ENCODE measurements around the gene TTC23. TPM values are rescaled to one million over a fixed set of nuclear protein-coding genes. Genes with fewer than 3 reads are reported as not detected.

The TTC23 gene
- polyA plus RNA-seq, 1 donor from 2014 or later = 0.99 TPM

DNA sequence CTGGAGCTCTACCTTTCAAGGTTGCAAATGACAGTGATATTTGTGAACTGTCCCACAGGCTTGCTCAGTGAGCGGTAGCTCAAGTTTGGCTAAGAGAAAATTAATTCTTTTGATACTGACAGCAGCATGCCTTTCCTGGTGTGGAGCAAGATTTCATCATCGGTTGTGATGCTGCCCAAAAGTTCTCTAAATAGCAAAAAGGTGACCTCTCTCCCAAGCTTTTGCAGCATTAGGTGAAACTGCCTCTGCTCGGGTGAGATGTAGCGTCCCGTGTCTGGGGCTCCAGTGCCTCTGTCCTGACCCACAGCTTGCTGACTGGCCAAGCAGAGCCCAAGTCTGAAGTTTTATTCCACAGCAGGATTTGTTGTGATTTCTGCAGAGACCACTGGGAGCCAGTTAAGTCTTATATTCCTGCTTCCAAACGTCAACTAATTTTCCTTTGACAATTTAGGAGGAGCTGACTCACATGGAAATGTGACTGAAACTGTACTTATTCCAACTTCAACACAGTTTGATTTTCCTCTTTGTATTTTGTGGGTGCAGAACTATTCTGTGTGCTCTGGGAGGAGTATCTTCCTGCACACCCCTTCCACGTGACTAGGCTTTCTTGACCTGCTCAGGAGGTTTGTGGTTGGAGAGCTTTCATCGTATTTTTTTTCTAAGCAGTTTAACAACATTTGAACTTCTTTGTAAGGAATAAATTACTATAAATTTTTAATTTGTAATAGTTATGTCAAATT is 138.6 kb downstream of the TTC23 start:
- Mint-ChIP-seq H3K27me3 (peaks cover 25% of the 10 kb centered on the region), H3K27ac (no peak overlapping the region), H3K36me3 (no peaks in the 10 kb centered on the region), H3K9me3 (peaks cover 0 to 2% (median 0%) of the 10 kb centered on the region in 3 donors), H3K4me3 (no peak overlapping the region), H3K4me1 (peaks cover 2 to 7% (median 3%) of the 10 kb centered on the region in 3 donors)

DNA sequence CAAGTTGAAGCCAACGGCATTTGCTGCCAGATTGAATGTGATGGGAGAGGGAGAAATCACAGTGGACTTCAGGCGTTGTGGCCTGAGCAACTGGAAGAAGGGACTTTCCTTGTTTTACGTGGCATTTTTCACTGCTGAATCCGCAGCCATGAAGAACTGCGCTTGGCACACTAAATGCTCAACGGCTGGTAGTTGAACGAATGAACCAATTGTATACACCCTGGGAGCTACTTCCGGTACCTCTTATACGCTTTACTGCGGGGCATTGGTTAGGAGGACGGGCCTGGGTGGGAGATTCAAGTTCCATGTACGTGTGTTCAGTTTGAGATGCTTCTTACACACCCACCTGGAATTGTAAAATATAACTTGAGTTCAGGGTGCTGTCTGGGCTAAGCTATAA is 139.3 kb downstream of the TTC23 start:
- peaks cover 2 to 7% (median 3%) of the 10 kb centered on the region in 3 donors for H3K4me1 Mint-ChIP-seq
- no peaks in the 10 kb centered on the region for H3K36me3 Mint-ChIP-seq
- peak overlapping the region in 1 of 3 donors; percentile 76 for H3K27ac Mint-ChIP-seq
- H3K4me3 Mint-ChIP-seq = no peak overlapping the region
- peaks cover 0 to 2% (median 0%) of the 10 kb centered on the region in 3 donors for H3K9me3 Mint-ChIP-seq
- H3K27me3 Mint-ChIP-seq = peaks cover 25% of the 10 kb centered on the region

DNA sequence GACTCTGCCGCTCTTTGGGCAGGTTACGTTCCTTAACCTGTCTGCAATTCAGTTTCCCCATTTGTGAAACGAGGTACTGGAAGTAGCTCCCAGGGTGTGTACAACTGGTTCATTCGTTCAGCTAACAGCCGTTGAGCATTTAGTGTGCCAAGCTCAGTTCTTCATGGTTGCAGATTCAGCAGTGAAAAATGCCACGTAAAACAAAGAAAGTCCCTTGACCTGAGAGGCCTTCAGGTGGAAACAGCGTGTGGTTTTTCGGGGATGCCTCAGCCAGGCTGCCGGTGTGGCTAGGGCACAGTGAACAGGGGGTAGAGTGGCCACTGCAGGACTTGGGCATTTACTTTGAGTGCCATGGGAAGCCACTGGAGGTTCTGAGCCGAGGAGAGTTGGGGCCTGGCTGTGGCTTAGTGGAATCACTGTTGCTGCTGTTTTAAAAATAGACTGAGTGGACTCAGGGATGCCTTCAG is 139.8 kb downstream of the TTC23 start:
- peaks cover 25% of the 10 kb centered on the region for H3K27me3 Mint-ChIP-seq

DNA sequence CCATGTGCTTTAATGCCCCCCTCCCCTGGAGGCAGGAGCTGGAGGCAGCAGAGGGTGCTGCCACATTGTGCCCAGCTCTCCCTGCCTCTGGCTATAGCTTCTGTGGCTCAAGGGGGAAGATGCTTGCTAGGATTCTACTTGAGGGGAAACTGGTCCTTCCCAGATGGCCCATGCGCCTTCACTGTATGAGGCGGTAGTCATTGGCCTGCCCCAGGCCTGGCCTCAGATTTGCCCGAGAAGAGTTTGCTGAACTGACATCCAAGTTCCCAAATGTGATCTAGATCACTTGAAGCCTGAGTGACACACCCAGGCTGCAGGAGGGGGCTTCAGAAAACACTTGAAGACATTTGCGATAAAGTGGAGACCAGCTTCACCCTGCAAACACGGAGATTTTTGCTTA is 140.4 kb downstream of the TTC23 start:
- peaks cover 23% of the 10 kb centered on the region for H3K27me3 Mint-ChIP-seq
- peak overlapping the region in 1 of 4 donors; percentile 29 for H3K4me3 Mint-ChIP-seq
- H3K9me3 Mint-ChIP-seq = peaks cover 0 to 2% (median 0%) of the 10 kb centered on the region in 3 donors
- H3K36me3 Mint-ChIP-seq = no peaks in the 10 kb centered on the region
- no peak overlapping the region for H3K27ac Mint-ChIP-seq
- H3K4me1 Mint-ChIP-seq = peaks cover 2 to 7% (median 3%) of the 10 kb centered on the region in 3 donors

More for the DNA sequence above, 139.8 kb downstream of the TTC23 start:
- no peaks in the 10 kb centered on the region for H3K36me3 Mint-ChIP-seq
- H3K27ac Mint-ChIP-seq = peak overlapping the region in 1 of 3 donors; percentile 76
- H3K4me1 Mint-ChIP-seq = peaks cover 2 to 7% (median 3%) of the 10 kb centered on the region in 3 donors
- peak overlapping the region in 1 of 4 donors; percentile 29 for H3K4me3 Mint-ChIP-seq
- peaks cover 0 to 2% (median 0%) of the 10 kb centered on the region in 3 donors for H3K9me3 Mint-ChIP-seq

DNA sequence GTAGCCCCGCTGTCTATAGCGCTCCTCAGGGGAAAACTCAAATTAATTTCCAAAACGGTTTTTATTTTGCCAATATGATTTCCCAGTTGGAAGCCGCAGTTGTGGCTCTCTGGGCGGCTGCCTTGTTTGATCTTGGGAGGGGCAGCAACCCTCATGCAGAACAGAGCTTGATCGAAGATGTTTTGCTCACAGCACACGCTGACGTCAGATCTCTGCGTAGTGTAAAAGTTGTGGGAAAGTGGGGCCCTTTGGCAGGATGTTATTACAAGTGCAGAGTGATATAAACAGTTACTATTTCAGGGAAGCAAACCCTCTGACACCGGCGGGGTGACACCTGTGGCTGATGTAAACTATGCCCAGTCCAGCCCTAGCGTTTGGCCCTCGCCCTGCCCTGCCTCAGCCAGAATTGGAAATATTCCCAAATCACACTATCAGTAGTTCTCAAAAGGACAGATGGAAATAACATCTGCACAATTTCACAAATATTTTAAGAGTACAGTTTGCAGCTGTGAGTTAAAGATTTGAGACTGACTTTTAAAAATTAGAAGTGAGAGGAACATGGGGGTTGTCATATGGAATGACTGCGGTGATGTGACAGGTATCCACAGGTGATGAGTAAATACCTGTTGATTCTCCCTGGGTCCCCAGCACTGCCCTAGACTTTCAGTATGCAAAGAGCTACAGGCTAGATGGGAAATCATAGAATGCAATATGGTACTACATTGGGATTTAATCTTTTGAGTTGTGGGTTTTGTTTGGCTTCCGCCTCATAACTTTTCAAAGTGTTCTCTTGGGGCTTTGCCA is 142.8 kb downstream of the TTC23 start:
- Mint-ChIP-seq H3K36me3 (no peaks in the 10 kb centered on the region), H3K4me1 (peaks cover 2 to 12% (median 3%) of the 10 kb centered on the region in 3 donors), H3K9me3 (peaks cover 0 to 2% (median 0%) of the 10 kb centered on the region in 3 donors), H3K4me3 (peak overlapping the region in 3 of 4 donors; percentile 19 to 68 (median 51)), H3K27me3 (peaks cover 33% of the 10 kb centered on the region), H3K27ac (no peak overlapping the region)

DNA sequence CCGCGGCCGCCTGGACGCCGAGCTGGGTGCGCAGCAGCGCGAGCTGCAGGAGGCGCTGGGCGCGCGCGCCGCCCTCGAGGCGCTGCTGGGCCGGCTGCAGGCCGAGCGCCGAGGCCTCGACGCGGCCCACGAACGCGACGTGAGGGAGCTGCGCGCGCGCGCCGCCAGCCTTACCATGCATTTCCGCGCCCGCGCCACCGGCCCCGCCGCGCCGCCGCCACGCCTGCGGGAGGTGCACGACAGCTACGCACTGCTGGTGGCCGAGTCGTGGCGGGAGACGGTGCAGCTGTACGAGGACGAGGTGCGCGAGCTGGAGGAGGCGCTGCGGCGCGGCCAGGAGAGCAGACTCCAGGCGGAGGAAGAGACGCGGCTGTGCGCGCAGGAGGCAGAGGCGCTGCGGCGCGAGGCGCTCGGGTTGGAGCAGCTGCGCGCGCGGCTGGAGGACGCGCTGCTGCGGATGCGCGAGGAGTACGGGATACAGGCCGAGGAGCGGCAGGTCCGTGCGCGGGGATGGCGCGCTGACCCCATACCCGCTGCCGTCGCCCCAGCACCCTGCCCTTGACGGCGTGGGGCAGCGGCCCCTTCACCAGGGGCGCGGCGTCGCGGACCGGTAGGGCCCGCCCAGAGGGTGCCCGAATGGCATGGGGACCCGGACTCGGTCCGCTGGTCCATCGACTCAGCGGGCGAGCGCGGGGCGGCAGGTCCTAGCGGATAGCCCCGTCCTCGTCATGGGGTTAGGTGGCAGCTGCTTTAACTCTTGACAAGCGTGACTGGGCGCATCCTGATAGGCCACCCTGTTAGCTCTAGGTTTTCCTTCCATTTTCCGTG is 143.7 kb downstream of the TTC23 start:
- peaks cover 0 to 13% (median 3%) of the 10 kb centered on the region in 3 donors for H3K4me1 Mint-ChIP-seq
- peak overlapping the region; percentile 55 to 68 (median 66) for H3K4me3 Mint-ChIP-seq
- H3K9me3 Mint-ChIP-seq = peaks cover 0 to 2% (median 0%) of the 10 kb centered on the region in 3 donors
- no peaks in the 10 kb centered on the region for H3K36me3 Mint-ChIP-seq
- peaks cover 36% of the 10 kb centered on the region for H3K27me3 Mint-ChIP-seq
- H3K27ac Mint-ChIP-seq = no peak overlapping the region

DNA sequence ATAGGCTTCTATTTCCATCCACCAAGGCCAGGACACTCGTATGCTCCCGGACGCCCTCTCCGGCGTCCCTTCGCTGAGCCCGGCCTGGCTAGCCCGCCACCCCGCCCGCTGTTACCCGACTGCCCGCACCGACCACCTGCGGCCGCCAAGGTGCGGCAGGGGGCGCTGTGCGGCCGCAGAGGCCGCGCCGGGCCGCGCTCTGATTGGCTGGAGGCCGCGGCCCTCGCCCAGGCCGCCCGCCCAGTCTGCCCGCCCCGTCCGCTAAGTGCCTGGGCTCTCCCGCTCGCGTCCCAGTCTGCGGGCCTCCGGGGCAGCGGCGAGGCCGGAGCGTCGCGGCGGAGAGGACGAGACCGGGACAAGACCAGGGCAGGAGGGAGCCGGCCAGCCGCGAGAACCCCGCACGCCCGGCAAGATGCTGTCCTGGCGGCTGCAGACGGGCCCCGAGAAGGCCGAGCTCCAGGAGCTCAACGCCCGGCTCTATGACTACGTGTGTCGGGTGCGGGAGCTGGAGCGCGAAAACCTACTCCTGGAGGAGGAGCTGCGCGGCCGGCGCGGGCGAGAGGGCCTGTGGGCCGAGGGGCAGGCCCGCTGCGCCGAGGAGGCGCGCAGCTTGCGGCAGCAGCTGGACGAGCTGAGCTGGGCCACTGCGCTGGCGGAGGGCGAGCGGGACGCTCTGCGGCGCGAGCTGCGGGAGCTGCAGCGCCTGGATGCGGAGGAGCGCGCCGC is 144.4 kb downstream of the TTC23 start, which contains the start of gene SYNM:
SYNM (plus strand) TSS at position 293 of the 726 bp plus-strand sequence; CDS start at position 413, 120 bp downstream.
- Mint-ChIP-seq H3K27me3 (peaks cover 41% of the 10 kb centered on the region), H3K4me3 (peak within 1 kb of the TSS in 3 of 4 donors; percentile 58 to 88 (median 65)), H3K9me3 (peaks cover 0 to 2% (median 0%) of the 10 kb centered on the region in 3 donors), H3K4me1 (peaks cover 3 to 16% (median 5%) of the 10 kb centered on the region in 3 donors), H3K27ac (no peak within 1 kb of the TSS), H3K36me3 (no peaks in the 10 kb centered on the region)

DNA sequence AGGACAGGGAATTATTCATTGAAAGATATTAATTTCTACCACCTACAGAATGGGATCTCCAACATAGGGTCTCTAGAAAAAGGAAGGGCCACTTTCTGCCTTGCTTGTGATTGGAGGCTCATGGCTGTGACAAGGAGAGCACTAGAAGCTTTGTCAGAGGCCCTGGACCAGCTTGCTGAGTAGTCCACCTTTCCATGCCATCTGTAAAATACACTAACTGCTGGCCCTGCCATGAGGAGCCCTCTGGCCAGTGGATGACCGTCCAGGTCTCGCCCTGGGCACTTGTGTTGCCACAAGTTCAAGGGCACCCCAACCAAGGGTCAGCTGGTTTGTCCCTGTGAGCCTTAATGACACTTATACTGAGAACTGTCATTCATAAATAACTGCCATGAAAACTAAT is 146.1 kb downstream of the TTC23 start:
- Mint-ChIP-seq H3K27ac (no peak overlapping the region), H3K36me3 (no peaks in the 10 kb centered on the region), H3K4me1 (peaks cover 3 to 16% (median 5%) of the 10 kb centered on the region in 3 donors), H3K4me3 (peak overlapping the region in 1 of 4 donors; percentile 12), H3K27me3 (peaks cover 50% of the 10 kb centered on the region), H3K9me3 (peaks cover 0 to 2% (median 0%) of the 10 kb centered on the region in 3 donors)

DNA sequence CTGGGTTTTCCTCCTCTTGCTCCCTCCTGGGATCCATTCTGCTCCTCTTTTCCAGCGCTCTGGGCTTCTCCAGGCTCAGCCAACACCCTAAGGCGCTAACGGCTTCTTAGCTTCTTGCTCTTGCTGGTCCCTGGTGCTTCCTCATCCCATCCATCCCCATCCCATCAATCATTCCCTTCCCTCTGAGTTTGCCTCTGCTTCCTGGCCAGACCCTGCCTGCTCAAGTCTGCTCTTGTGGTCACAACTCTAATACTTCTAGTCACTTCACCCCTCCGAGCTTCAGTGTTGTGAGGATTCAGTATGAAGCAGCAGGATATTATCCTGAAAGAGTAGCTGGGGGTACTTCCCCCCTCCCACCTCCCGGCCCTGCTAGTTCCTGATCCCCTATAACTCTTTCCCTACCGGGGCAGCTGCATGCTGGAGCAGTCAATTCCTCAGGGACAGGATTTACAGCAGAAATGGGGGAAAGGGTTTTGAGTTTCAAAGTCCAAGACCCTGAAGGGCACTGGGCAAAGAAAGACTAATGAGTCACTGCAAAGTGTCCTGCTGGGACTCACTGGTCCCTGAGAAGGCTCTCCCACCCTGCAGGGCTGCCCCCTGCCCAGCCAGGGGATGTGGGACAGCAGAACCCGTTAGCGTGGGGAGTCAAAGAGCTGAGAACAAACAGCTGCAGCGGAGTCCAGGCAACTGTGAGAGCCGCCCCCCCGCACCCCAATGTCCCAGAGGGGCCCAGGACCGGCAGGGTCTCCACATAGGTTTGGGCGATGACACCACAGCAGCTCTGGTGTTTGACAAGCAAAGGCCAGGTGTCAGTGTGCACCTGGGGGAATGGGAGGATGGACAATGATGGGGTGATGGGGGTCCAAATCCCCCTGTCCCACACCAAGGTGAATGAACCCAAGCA is 146.8 kb downstream of the TTC23 start:
- H3K36me3 Mint-ChIP-seq = no peaks in the 10 kb centered on the region
- H3K4me3 Mint-ChIP-seq = peak overlapping the region in 1 of 4 donors; percentile 56
- peaks cover 51% of the 10 kb centered on the region for H3K27me3 Mint-ChIP-seq
- peaks cover 0 to under 1% (median 0%) of the 10 kb centered on the region in 3 donors for H3K9me3 Mint-ChIP-seq
- H3K4me1 Mint-ChIP-seq = peaks cover 3 to 16% (median 5%) of the 10 kb centered on the region in 3 donors
- no peak overlapping the region for H3K27ac Mint-ChIP-seq

DNA sequence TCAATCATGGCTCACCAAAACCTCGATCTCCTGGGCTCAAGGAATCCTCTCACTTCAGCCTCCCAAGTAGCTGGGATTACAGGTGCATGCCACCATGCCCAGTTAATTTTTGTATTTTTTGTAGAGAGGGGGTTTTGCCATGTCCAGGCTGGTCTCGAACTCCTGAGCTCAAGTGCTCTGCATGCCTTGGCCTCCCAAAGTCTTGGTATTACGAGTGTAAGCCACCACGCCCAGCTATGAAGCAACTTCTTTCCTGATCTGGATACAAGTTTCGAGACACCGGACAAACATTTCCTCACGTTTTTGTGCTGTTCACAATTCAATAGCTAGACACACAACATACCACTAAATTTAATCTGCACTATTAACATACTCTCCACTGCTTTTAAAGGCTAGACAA is 147.9 kb downstream of the TTC23 start:
- H3K27me3 Mint-ChIP-seq = peaks cover 46% of the 10 kb centered on the region
- H3K4me1 Mint-ChIP-seq = peaks cover 3 to 10% (median 3%) of the 10 kb centered on the region in 3 donors
- no peak overlapping the region for H3K27ac Mint-ChIP-seq
- no peaks in the 10 kb centered on the region for H3K36me3 Mint-ChIP-seq
- H3K9me3 Mint-ChIP-seq = no peaks in the 10 kb centered on the region
- no peak overlapping the region for H3K4me3 Mint-ChIP-seq

DNA sequence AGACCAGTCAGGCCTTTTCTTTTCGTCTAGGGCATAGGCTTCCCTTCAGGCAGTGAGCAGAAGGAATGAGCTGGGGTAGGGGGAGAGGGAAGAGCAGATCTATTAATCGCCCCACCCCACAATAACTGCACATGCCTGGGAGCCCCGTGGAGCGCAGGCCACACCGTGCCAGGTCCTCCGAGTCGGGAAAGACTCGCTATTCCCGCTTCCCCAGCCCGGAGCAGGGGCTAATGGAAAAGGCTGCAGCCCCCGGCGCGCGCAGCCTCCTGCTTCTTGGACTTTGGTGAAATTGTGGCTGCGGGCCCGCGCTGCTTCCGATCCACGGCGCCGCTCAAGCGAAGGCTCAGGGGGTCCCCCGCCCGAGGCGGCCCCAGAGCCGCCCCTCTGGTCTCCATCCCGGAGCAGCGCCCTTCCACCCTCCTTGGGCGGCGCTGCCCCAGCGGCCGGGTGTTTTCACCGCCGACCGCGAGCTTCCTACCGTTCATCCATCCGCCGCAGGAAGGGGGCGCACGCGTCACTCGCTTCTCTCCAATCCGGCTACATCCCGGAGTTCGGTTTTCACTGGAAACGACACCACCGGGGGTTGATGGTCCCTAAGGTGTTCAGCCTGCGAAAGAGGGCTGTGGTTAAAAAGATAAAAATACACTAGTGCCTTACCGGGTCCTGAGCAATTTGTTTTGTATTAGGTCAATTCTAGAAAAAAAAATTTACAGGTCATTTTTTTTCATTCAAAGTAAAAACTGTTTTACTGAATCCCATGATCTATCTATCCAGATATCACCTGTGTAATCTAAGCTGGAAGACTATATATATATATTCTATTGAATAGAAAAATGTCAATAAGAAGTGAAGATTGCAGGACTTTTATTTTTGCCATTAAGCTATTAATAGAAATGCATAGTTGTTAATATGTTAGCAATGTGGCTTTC is 148.9 kb downstream of the TTC23 start:
- Mint-ChIP-seq H3K27me3 (peaks cover 42% of the 10 kb centered on the region), H3K36me3 (no peaks in the 10 kb centered on the region), H3K27ac (no peak overlapping the region), H3K9me3 (no peaks in the 10 kb centered on the region), H3K4me3 (peak overlapping the region in 2 of 4 donors; percentile 65 to 88), H3K4me1 (peaks cover 2 to 9% (median 3%) of the 10 kb centered on the region in 3 donors)

DNA sequence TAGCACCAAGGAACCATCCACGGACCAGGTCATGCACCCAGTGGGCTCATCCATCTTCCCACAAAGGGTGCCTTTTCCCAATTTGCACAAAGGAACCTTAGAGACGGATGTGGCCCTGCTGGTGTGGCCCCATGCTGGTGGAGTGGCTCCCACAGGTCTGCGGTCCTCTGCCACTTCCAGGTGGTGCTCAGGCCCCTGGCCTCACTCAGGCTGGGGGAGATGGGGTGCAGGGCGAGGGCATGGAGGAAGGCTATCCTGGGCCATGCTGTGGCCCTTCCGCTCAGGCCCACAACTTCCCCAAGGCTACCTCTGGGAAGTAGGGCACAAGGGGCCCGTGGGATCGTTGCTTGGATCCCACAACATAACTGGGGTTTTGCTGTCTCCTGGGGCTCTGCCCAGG is 149.7 kb downstream of the TTC23 start:
- Mint-ChIP-seq H3K27me3 (peaks cover 42% of the 10 kb centered on the region), H3K27ac (no peak overlapping the region), H3K4me3 (peak overlapping the region in 1 of 4 donors; percentile 65), H3K4me1 (peaks cover 2 to 9% (median 3%) of the 10 kb centered on the region in 3 donors), H3K9me3 (no peaks in the 10 kb centered on the region), H3K36me3 (no peaks in the 10 kb centered on the region)

Measured in IgD-negative memory B cell (primary cell).